T47D (cell line): ENCODE data around the gene OSBPL5.

Source experiments
- DNase-seq, 2 experiments: peaks; one replicate each; pipeline versions ENCODE4 v3.0.0 to v3.0.0-alpha.2; 2011 to 2012; ENCODE audit warnings: low read depth in 1 of 2, low spot score in 1 of 2
- JUND ChIP-seq: IDR thresholded peaks from 2 replicates; pipeline ENCODE4 v1.6.1; 2012; ENCODE audit warnings: low read depth
- in situ Hi-C: cut with HindIII; loops from 2 replicates; pipeline ENCODE4 v1.10.0; 2016; ENCODE audit warnings: low sequenced_read_pairs, low pct_unique_long_range_greater_than_20kb

The OSBPL5 gene

GRCh38 chr11:3134651-3135480, 30.2 kb downstream of the OSBPL5 start:
- DNase-seq = no peak

GRCh38 chr11:3134218-3134621, 30.9 kb downstream of the OSBPL5 start:
- in situ Hi-C loops = no loop called here
- DNase-seq = no peak
- no peak for TF ChIP-seq JUND

More at GRCh38 chr11:3134651-3135480, 30.2 kb downstream of the OSBPL5 start:
- no peak for TF ChIP-seq JUND
- in situ Hi-C loops = no loop called here

- TF ChIP-seq JUND = no peak
- no peak for DNase-seq
- in situ Hi-C loops = no loop called here
These were observed 31.6 kb downstream of the OSBPL5 start for GRCh38 chr11:3133261-3134217.

- no peak for TF ChIP-seq JUND
- no peak for DNase-seq
- in situ Hi-C loops = no loop called here
These were observed 32.3 kb downstream of the OSBPL5 start for GRCh38 chr11:3132831-3133260.

GRCh38 chr11:3132271-3132781, 32.8 kb downstream of the OSBPL5 start:
- no peak for DNase-seq
- in situ Hi-C loops = no loop called here
- TF ChIP-seq JUND = no peak

GRCh38 chr11:3131330-3131941, 33.7 kb downstream of the OSBPL5 start:
- DNase-seq = no peak
- in situ Hi-C loops = no loop called here
- no peak for TF ChIP-seq JUND

GRCh38 chr11:3130269-3131071, 34.6 kb downstream of the OSBPL5 start:
- peak; percentile 37 to 86 for DNase-seq
- in situ Hi-C loops = no loop called here

GRCh38 chr11:3129591-3130268, 35.4 kb downstream of the OSBPL5 start:
- in situ Hi-C loops = no loop called here
- TF ChIP-seq JUND = no peak
- no peak for DNase-seq

More at GRCh38 chr11:3130269-3131071, 34.6 kb downstream of the OSBPL5 start:
- TF ChIP-seq JUND = no peak

GRCh38 chr11:3129181-3129590, 35.9 kb downstream of the OSBPL5 start:
- no peak for DNase-seq
- in situ Hi-C loops = no loop called here

GRCh38 chr11:3128356-3129180, 36.5 kb downstream of the OSBPL5 start:
- no peak for DNase-seq
- TF ChIP-seq JUND = no peak
- in situ Hi-C loops = no loop called here

More at GRCh38 chr11:3129181-3129590, 35.9 kb downstream of the OSBPL5 start:
- no peak for TF ChIP-seq JUND
